Measurements from ENCODE around the gene IL32.

GRCh38 chr16:3022208-3022683 is 43.2 kb upstream of the IL32 start:
- TF ChIP-seq CTCF (conservative IDR thresholded peaks at IDR 0.05; ENCODE audit: low read length): no peak
- no peak for TF ChIP-seq EZH2phosphoT487 (IDR thresholded peaks at IDR 0.05; ENCODE audit: borderline replicate concordance)

All from Loucy (cell line).